Neural cell (in vitro differentiated cells): Measurements from ENCODE around the gene CUL2.

Experiments used
- POLR2AphosphoS5 ChIP-seq: IDR thresholded peaks from 2 replicates; pipeline ENCODE4 v1.6.1; 2012
- RAD21 ChIP-seq: fragments of 450-650 bp; conservative IDR thresholded peaks from 2 replicates; pipeline ENCODE4 v1.6.1; 2014; ENCODE audit warnings: antibody characterized with exemption, mild to moderate bottlenecking, moderate library complexity
- TF ChIP-seq, protein P1 (sequence below): fragments of 450-650 bp; IDR thresholded peaks from 2 replicates; pipeline ENCODE4 v1.5.1; 2014; ENCODE audit warnings: antibody characterized with exemption, mild to moderate bottlenecking, moderate library complexity; ENCODE audit not compliant: poor library complexity, severe bottlenecking
- TF ChIP-seq, protein P2 (sequence below): IDR thresholded peaks from 2 replicates; pipeline ENCODE4 v1.6.1; 2012; ENCODE audit warnings: borderline replicate concordance

- TF ChIP-seq, protein P1, sequence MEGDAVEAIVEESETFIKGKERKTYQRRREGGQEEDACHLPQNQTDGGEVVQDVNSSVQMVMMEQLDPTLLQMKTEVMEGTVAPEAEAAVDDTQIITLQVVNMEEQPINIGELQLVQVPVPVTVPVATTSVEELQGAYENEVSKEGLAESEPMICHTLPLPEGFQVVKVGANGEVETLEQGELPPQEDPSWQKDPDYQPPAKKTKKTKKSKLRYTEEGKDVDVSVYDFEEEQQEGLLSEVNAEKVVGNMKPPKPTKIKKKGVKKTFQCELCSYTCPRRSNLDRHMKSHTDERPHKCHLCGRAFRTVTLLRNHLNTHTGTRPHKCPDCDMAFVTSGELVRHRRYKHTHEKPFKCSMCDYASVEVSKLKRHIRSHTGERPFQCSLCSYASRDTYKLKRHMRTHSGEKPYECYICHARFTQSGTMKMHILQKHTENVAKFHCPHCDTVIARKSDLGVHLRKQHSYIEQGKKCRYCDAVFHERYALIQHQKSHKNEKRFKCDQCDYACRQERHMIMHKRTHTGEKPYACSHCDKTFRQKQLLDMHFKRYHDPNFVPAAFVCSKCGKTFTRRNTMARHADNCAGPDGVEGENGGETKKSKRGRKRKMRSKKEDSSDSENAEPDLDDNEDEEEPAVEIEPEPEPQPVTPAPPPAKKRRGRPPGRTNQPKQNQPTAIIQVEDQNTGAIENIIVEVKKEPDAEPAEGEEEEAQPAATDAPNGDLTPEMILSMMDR = no peak
- TF ChIP-seq POLR2AphosphoS5 = no peak
- TF ChIP-seq, protein P2, sequence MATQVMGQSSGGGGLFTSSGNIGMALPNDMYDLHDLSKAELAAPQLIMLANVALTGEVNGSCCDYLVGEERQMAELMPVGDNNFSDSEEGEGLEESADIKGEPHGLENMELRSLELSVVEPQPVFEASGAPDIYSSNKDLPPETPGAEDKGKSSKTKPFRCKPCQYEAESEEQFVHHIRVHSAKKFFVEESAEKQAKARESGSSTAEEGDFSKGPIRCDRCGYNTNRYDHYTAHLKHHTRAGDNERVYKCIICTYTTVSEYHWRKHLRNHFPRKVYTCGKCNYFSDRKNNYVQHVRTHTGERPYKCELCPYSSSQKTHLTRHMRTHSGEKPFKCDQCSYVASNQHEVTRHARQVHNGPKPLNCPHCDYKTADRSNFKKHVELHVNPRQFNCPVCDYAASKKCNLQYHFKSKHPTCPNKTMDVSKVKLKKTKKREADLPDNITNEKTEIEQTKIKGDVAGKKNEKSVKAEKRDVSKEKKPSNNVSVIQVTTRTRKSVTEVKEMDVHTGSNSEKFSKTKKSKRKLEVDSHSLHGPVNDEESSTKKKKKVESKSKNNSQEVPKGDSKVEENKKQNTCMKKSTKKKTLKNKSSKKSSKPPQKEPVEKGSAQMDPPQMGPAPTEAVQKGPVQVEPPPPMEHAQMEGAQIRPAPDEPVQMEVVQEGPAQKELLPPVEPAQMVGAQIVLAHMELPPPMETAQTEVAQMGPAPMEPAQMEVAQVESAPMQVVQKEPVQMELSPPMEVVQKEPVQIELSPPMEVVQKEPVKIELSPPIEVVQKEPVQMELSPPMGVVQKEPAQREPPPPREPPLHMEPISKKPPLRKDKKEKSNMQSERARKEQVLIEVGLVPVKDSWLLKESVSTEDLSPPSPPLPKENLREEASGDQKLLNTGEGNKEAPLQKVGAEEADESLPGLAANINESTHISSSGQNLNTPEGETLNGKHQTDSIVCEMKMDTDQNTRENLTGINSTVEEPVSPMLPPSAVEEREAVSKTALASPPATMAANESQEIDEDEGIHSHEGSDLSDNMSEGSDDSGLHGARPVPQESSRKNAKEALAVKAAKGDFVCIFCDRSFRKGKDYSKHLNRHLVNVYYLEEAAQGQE = no peak
- TF ChIP-seq RAD21 = no peak
Observed at GRCh38 chr10:35126062-35126529, 36.0 kb upstream of the CUL2 start.
